Neural progenitor cell (in vitro differentiated cells): ENCODE measurements around the gene SLC25A22. TPM values are rescaled to one million over a fixed set of nuclear protein-coding genes. Genes with fewer than 3 reads are reported as not detected.
A peak's percentile ranks its signal among the peaks of the same experiment; 100 is the strongest.

Experiments
- DNase-seq: peaks from one replicate; pipeline ENCODE4 v3.0.0-alpha.2; 2016; ENCODE audit warnings: low spot score
- H2AFZ ChIP-seq: fragments of 200-600 bp; sonication (generic); replicated peaks from 2 replicates; pipeline ENCODE4 v1.6.1; 2016; ENCODE audit warnings: antibody characterized with exemption
- H3F3A ChIP-seq: fragments of 200-600 bp; sonication (generic); 2 replicates; pipeline ENCODE4 v1.6.1; 2016; ENCODE audit warnings: antibody characterized with exemption, low read depth
- H3K27ac ChIP-seq: fragments of 200-600 bp; sonication (generic); 2 replicates; pipeline ENCODE4 v1.5.1; 2016; ENCODE audit warnings: mild to moderate bottlenecking
- H3K27me3 ChIP-seq: fragments of 200-600 bp; sonication (generic); 2 replicates; pipeline ENCODE4 v1.6.1; 2016; ENCODE audit warnings: mild to moderate bottlenecking, moderate library complexity
- H3K36me3 ChIP-seq: fragments of 200-600 bp; sonication (generic); 2 replicates; pipeline ENCODE4 v1.5.1; 2016
- H3K4me1 ChIP-seq: fragments of 200-600 bp; sonication (generic); 2 replicates; pipeline ENCODE4 v1.6.1; 2016; ENCODE audit warnings: mixed run types
- H3K4me2 ChIP-seq: fragments of 200-600 bp; sonication (generic); 2 replicates; pipeline ENCODE4 v1.6.1; 2016
- H3K4me3 ChIP-seq: fragments of 200-600 bp; sonication (generic); 2 replicates; pipeline ENCODE4 v1.5.1; 2016
- H3K79me2 ChIP-seq: fragments of 200-600 bp; sonication (generic); 2 replicates; pipeline ENCODE4 v1.6.1; 2016; ENCODE audit warnings: low read depth
- H3K9ac ChIP-seq: fragments of 200-600 bp; sonication (generic); 2 replicates; pipeline ENCODE4 v1.6.1; 2016
- H3K9me3 ChIP-seq: fragments of 200-600 bp; sonication (generic); 2 replicates; pipeline ENCODE4 v1.5.1; 2016; ENCODE audit warnings: low read depth
- H4K20me1 ChIP-seq: fragments of 200-600 bp; sonication (generic); 2 replicates; pipeline ENCODE4 v1.6.1; 2016; ENCODE audit warnings: low read depth
- H3K27ac Mint-ChIP-seq: 3 replicates; pipeline ENCODE4 v1.8.0; 2021; ENCODE audit warnings: mixed read lengths
- H3K27me3 Mint-ChIP-seq: 2 replicates; pipeline ENCODE4 v1.8.0; 2022; ENCODE audit warnings: low read depth, mild to moderate bottlenecking, inconsistent platforms, moderate library complexity, mixed read lengths; ENCODE audit not compliant: insufficient read depth
- H3K36me3 Mint-ChIP-seq: 3 replicates; pipeline ENCODE4 v1.8.0; 2021; ENCODE audit warnings: mixed read lengths
- H3K4me1 Mint-ChIP-seq: 3 replicates; pipeline ENCODE4 v1.8.0; 2021; ENCODE audit warnings: mixed read lengths
- H3K4me3 Mint-ChIP-seq: 3 replicates; pipeline ENCODE4 v1.8.0; 2021; ENCODE audit warnings: mild to moderate bottlenecking, moderate library complexity, mixed read lengths
- H3K9me3 Mint-ChIP-seq: 3 replicates; pipeline ENCODE4 v1.8.0; 2020; ENCODE audit warnings: mixed read lengths
- CTCF ChIP-seq: fragments of 200-600 bp; sonication (generic); IDR thresholded peaks from 2 replicates; pipeline ENCODE4 v1.5.1; 2017; ENCODE audit warnings: antibody characterized with exemption, mild to moderate bottlenecking
- EZH2 ChIP-seq: fragments of 200-600 bp; sonication (generic); IDR thresholded peaks from 2 replicates; pipeline ENCODE4 v1.6.1; 2017; ENCODE audit warnings: antibody characterized with exemption, mild to moderate bottlenecking, moderate library complexity
- EZH2phosphoT487 ChIP-seq: fragments of 200-600 bp; sonication (generic); IDR thresholded peaks from 2 replicates; pipeline ENCODE4 v1.6.1; 2017; ENCODE audit warnings: antibody characterized with exemption
- total RNA-seq: library from RNA; depleted of rRNA; stranded (reverse); fragments of >200 nt; gene quantifications from 2 replicates; pipeline ENCODE4 v1.2.3, GENCODE V29; 2015; ENCODE audit warnings: low replicate concordance

Gene SLC25A22
- total RNA-seq, 1 donor from 2014 or later, result 11.0 TPM

- H3K27ac Mint-ChIP-seq, result peak within 1 kb of the TSS; percentile 95
- Histone ChIP-seq H3K27ac (peak within 1 kb of the TSS; percentile 85), H3K4me1 (peaks cover 15% of the 10 kb centered on the region), H2AFZ (peak within 1 kb of the TSS; percentile 97), H3F3A (peaks cover 62% of the 10 kb centered on the region), H4K20me1 (peaks cover 24% of the 10 kb centered on the region), H3K79me2 (peaks cover 47% of the 10 kb centered on the region), H3K4me2 (peak within 1 kb of the TSS; percentile 90), H3K36me3 (peaks cover 3% of the 10 kb centered on the region), H3K27me3 (no peaks in the 10 kb centered on the region), H3K4me3 (peak within 1 kb of the TSS; percentile 86), H3K9ac (peak within 1 kb of the TSS; percentile 91), H3K9me3 (no peaks in the 10 kb centered on the region)
- TF ChIP-seq EZH2phosphoT487, result no peak
- peak within 1 kb of the TSS; percentile 94 for H3K4me3 Mint-ChIP-seq
- H3K9me3 Mint-ChIP-seq, result no peaks in the 10 kb centered on the region
- peaks cover 11% of the 10 kb centered on the region for H3K36me3 Mint-ChIP-seq
- H3K27me3 Mint-ChIP-seq, result peaks cover 3% of the 10 kb centered on the region
- peaks cover 27% of the 10 kb centered on the region for H3K4me1 Mint-ChIP-seq
- peak; percentile 99 for DNase-seq
Observed at GRCh38 chr11:809287-810039, 11.4 kb upstream of the SLC25A22 start, which contains the start of gene RPLP2. Gene RPLP2 (plus strand): TSS chr11:809967. CDS start chr11:810235, 268 bp downstream.

GRCh38 chr11:808427-809286 lies 10.6 kb upstream of the SLC25A22 start:
- TF ChIP-seq EZH2 (no peak), EZH2phosphoT487 (no peak), CTCF (no peak)
- H3K79me2 ChIP-seq, result peaks cover 47% of the 10 kb centered on the region
- peaks cover 21% of the 10 kb centered on the region for H3K4me1 ChIP-seq

GRCh38 chr11:804599-804964 lies 6.5 kb upstream of the SLC25A22 start:
- Histone ChIP-seq H3K4me3 (peak overlapping the region; percentile 72), H4K20me1 (peaks cover 9% of the 10 kb centered on the region), H3K9ac (peak overlapping the region; percentile 22), H3K27ac (no peak overlapping the region), H2AFZ (peak overlapping the region; percentile 53), H3K4me1 (peaks cover 12% of the 10 kb centered on the region), H3F3A (peaks cover 28% of the 10 kb centered on the region), H3K79me2 (peaks cover 23% of the 10 kb centered on the region), H3K9me3 (no peaks in the 10 kb centered on the region), H3K36me3 (no peaks in the 10 kb centered on the region), H3K27me3 (no peaks in the 10 kb centered on the region), H3K4me2 (peak overlapping the region; percentile 94)
- Mint-ChIP-seq H3K27me3 (peaks cover 2% of the 10 kb centered on the region), H3K9me3 (no peaks in the 10 kb centered on the region), H3K4me3 (peak overlapping the region; percentile 83), H3K27ac (no peak overlapping the region), H3K36me3 (no peaks in the 10 kb centered on the region), H3K4me1 (peaks cover 17% of the 10 kb centered on the region)
- no peak for DNase-seq
- TF ChIP-seq EZH2phosphoT487, result no peak
- TF ChIP-seq EZH2, result no peak
- no peak for TF ChIP-seq CTCF

More at GRCh38 chr11:808427-809286, 10.6 kb upstream of the SLC25A22 start:
- Histone ChIP-seq H3K36me3 (peaks cover 3% of the 10 kb centered on the region), H3K9ac (peak overlapping the region; percentile 91), H3F3A (peaks cover 57% of the 10 kb centered on the region), H3K4me3 (peak overlapping the region; percentile 86), H4K20me1 (peaks cover 32% of the 10 kb centered on the region), H3K27me3 (no peaks in the 10 kb centered on the region), H3K27ac (peak overlapping the region; percentile 31), H3K4me2 (peak overlapping the region; percentile 90), H2AFZ (peak overlapping the region; percentile 97), H3K9me3 (no peaks in the 10 kb centered on the region)
- Mint-ChIP-seq H3K27me3 (peaks cover 3% of the 10 kb centered on the region), H3K9me3 (no peaks in the 10 kb centered on the region), H3K4me3 (peak overlapping the region; percentile 94), H3K36me3 (peaks cover 8% of the 10 kb centered on the region), H3K27ac (peak overlapping the region; percentile 87), H3K4me1 (peaks cover 27% of the 10 kb centered on the region)
- no peak for DNase-seq
